22Rv1 (cell line): ENCODE results near the gene HLA-DRB1.

Experiments used
- ZFX ChIP-seq: fragments of 450-650 bp; IDR thresholded peaks from 2 replicates; pipeline ENCODE4 v1.6.1; 2017; ENCODE audit warnings: antibody characterized with exemption, borderline replicate concordance
- TF ChIP-seq, protein P1 (sequence below): fragments of 450-650 bp; IDR thresholded peaks from 2 replicates; pipeline ENCODE4 v1.5.1; 2017; ENCODE audit warnings: mild to moderate bottlenecking

DNA sequence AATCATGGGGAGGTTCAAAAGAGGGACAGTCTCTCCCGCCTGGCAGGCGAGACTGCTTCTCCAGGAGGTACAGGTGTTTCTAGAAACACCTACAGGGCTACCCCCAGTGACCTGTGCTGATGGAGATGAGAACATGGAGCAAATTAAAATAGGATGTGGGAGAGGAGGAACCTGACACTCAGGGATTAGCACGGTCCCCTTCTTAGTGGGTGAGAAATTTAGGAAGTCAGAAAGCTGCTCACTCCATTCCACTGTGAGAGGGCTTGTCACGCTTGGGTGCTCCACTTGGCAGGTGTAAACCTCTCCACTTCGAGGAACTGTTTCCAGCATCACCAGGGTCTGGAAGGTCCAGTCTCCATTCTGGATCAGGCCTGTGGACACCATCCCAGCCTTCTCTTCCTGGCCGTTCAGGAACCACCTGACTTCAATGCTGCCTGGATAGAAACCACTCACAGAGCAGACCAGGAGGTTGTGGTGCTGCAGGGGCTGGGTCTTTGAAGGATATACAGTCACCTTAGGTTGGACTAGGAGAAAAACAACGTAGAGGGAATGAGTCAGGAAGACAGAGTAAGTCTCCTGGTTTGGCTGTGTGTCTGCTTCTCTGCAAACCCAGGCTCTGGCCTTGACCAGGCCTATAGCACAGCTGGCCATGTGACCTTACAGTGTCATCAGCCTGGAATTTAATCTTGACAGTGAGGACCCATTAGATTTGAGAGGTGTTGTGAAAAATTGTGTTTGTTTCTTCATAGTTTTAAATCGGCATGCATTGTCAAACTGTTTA is 8.1 kb downstream of the HLA-DRB1 start:
- TF ChIP-seq, protein P1, sequence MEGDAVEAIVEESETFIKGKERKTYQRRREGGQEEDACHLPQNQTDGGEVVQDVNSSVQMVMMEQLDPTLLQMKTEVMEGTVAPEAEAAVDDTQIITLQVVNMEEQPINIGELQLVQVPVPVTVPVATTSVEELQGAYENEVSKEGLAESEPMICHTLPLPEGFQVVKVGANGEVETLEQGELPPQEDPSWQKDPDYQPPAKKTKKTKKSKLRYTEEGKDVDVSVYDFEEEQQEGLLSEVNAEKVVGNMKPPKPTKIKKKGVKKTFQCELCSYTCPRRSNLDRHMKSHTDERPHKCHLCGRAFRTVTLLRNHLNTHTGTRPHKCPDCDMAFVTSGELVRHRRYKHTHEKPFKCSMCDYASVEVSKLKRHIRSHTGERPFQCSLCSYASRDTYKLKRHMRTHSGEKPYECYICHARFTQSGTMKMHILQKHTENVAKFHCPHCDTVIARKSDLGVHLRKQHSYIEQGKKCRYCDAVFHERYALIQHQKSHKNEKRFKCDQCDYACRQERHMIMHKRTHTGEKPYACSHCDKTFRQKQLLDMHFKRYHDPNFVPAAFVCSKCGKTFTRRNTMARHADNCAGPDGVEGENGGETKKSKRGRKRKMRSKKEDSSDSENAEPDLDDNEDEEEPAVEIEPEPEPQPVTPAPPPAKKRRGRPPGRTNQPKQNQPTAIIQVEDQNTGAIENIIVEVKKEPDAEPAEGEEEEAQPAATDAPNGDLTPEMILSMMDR, result no peak
- no peak for TF ChIP-seq ZFX
